Astrocyte (in vitro differentiated cells and primary cell): Measurements from ENCODE around the gene TTC27. TPM values are rescaled to one million over a fixed set of nuclear protein-coding genes. Genes with fewer than 3 reads are reported as not detected.

Experiments
- DNase-seq: peaks from one replicate; pipeline ENCODE4 v3.0.0-alpha.2; 2010; ENCODE audit warnings: low read depth
- FAIRE-seq: peaks from 2 replicates; lab custom pipeline; 2011; peaks lifted over from hg19 to GRCh38; lab: Jason Lieb, UNC
- H2AFZ ChIP-seq: 2 replicates; pipeline ENCODE4 v1.6.0; 2012; ENCODE audit warnings: low read depth, low read length, inconsistent platforms
- H3K27ac ChIP-seq: 2 replicates; pipeline ENCODE4 v1.5.1; 2011; ENCODE audit warnings: low read depth, low read length, inconsistent platforms
- H3K27me3 ChIP-seq: 2 replicates; pipeline ENCODE4 v1.6.0; 2011; ENCODE audit warnings: low read length, inconsistent platforms; ENCODE audit not compliant: insufficient read depth
- H3K36me3 ChIP-seq: 2 replicates; pipeline ENCODE4 v1.5.1; 2011; ENCODE audit warnings: low read length, inconsistent platforms; ENCODE audit not compliant: insufficient read depth
- H3K4me1 ChIP-seq: 2 replicates; pipeline ENCODE4 v1.5.1; 2011; ENCODE audit warnings: low read length, inconsistent platforms; ENCODE audit not compliant: insufficient read depth
- H3K4me2 ChIP-seq: 2 replicates; pipeline ENCODE4 v1.6.0; 2012; ENCODE audit warnings: low read length, inconsistent platforms
- H3K4me3 ChIP-seq: 2 replicates; pipeline ENCODE4 v1.5.1; 2011; ENCODE audit warnings: low read depth, mild to moderate bottlenecking, low read length, inconsistent platforms; ENCODE audit not compliant: insufficient read depth
- H3K79me2 ChIP-seq: 2 replicates; pipeline ENCODE4 v1.6.0; 2012; ENCODE audit warnings: mild to moderate bottlenecking, low read length, inconsistent platforms; ENCODE audit not compliant: insufficient read depth
- H3K9ac ChIP-seq: 2 replicates; pipeline ENCODE4 v1.6.0; 2012; ENCODE audit warnings: mild to moderate bottlenecking, low read length, inconsistent platforms
- H3K9me3 ChIP-seq: 2 replicates; pipeline ENCODE4 v1.5.1; 2012; ENCODE audit warnings: low read depth, mild to moderate bottlenecking, low read length, inconsistent platforms; ENCODE audit not compliant: insufficient read depth
- H4K20me1 ChIP-seq: 2 replicates; pipeline ENCODE4 v1.6.0; 2012; ENCODE audit warnings: low read length, inconsistent platforms; ENCODE audit not compliant: insufficient read depth
- H3K27ac Mint-ChIP-seq: one replicate; pipeline ENCODE4 v1.8.0; 2021; ENCODE audit warnings: mild to moderate bottlenecking, mixed read lengths; ENCODE audit not compliant: unreplicated experiment
- H3K27me3 Mint-ChIP-seq: one replicate; pipeline ENCODE4 v1.8.0; 2021; ENCODE audit warnings: low read depth, mixed read lengths; ENCODE audit not compliant: unreplicated experiment
- H3K36me3 Mint-ChIP-seq: one replicate; pipeline ENCODE4 v1.8.0; 2021; ENCODE audit warnings: low read depth, mixed read lengths; ENCODE audit not compliant: unreplicated experiment
- H3K4me1 Mint-ChIP-seq: one replicate; pipeline ENCODE4 v1.8.0; 2021; ENCODE audit warnings: low read depth, mixed read lengths; ENCODE audit not compliant: unreplicated experiment
- H3K4me3 Mint-ChIP-seq: one replicate; pipeline ENCODE4 v1.8.0; 2021; ENCODE audit warnings: mild to moderate bottlenecking, moderate library complexity, mixed read lengths; ENCODE audit not compliant: unreplicated experiment
- H3K9me3 Mint-ChIP-seq: one replicate; pipeline ENCODE4 v1.8.0; 2021; ENCODE audit warnings: mild to moderate bottlenecking, mixed read lengths; ENCODE audit not compliant: unreplicated experiment
- CTCF ChIP-seq: IDR thresholded peaks from 2 replicates; pipeline ENCODE4 v1.5.1; 2011; ENCODE audit warnings: low read depth, mild to moderate bottlenecking, inconsistent platforms, low read length, moderate library complexity; ENCODE audit not compliant: insufficient read depth
- EZH2 ChIP-seq: IDR thresholded peaks from 2 replicates; pipeline ENCODE4 v1.6.1; 2012; ENCODE audit warnings: mild to moderate bottlenecking, low read length, inconsistent platforms; ENCODE audit not compliant: insufficient read depth
- total RNA-seq: library from RNA; stranded (reverse); gene quantifications from 2 replicates; pipeline ENCODE4 v1.2.1, GENCODE V29; 2021

TTC27 gene
- total RNA-seq, 1 donor from 2014 or later: 25.1 TPM

GRCh38 chr2:32614084-32614483 is 13.8 kb upstream of the TTC27 start:
- Mint-ChIP-seq H3K27me3 (no peaks in the 10 kb centered on the region), H3K36me3 (peaks cover 10% of the 10 kb centered on the region), H3K4me1 (no peaks in the 10 kb centered on the region), H3K27ac (no peak overlapping the region), H3K4me3 (no peak overlapping the region), H3K9me3 (no peaks in the 10 kb centered on the region)
- H3K4me2 ChIP-seq: no peak overlapping the region
- no peak overlapping the region for H3K4me3 ChIP-seq
- no peaks in the 10 kb centered on the region for H4K20me1 ChIP-seq
- H3K9me3 ChIP-seq: no peaks in the 10 kb centered on the region
- peaks cover 41% of the 10 kb centered on the region for H3K36me3 ChIP-seq
- no peak for TF ChIP-seq EZH2
- TF ChIP-seq CTCF: no peak
- no peak for DNase-seq
- H3K27me3 ChIP-seq: no peaks in the 10 kb centered on the region
- no peak for FAIRE-seq
- no peak overlapping the region for H3K27ac ChIP-seq
- no peak overlapping the region for H3K9ac ChIP-seq
- H2AFZ ChIP-seq: no peak overlapping the region
- H3K79me2 ChIP-seq: no peaks in the 10 kb centered on the region
- H3K4me1 ChIP-seq: no peaks in the 10 kb centered on the region

- Mint-ChIP-seq H3K27ac (no peak overlapping the region), H3K9me3 (no peaks in the 10 kb centered on the region)
- H3K4me2 ChIP-seq: no peak overlapping the region
Measured at GRCh38 chr2:32617599-32618189, 10.2 kb upstream of the TTC27 start.

More at GRCh38 chr2:32617599-32618189, 10.2 kb upstream of the TTC27 start:
- FAIRE-seq (no peak), DNase-seq (no peak)
- Histone ChIP-seq H3K36me3 (peaks cover 33% of the 10 kb centered on the region), H4K20me1 (no peaks in the 10 kb centered on the region), H3K27ac (no peak overlapping the region), H3K27me3 (no peaks in the 10 kb centered on the region), H2AFZ (no peak overlapping the region), H3K9me3 (no peaks in the 10 kb centered on the region), H3K4me3 (no peak overlapping the region), H3K4me1 (no peaks in the 10 kb centered on the region), H3K9ac (no peak overlapping the region), H3K79me2 (no peaks in the 10 kb centered on the region)
- Mint-ChIP-seq H3K4me1 (no peaks in the 10 kb centered on the region), H3K36me3 (peaks cover 17% of the 10 kb centered on the region), H3K4me3 (no peak overlapping the region), H3K27me3 (no peaks in the 10 kb centered on the region)
- TF ChIP-seq EZH2 (no peak), CTCF (no peak)
